ENCODE results near the gene GATA6. TPM values are rescaled to one million over a fixed set of nuclear protein-coding genes. Genes with fewer than 3 reads are reported as not detected.

The GATA6 gene
- total and polyA plus RNA-seq, 2 of the 13 experiments (the other 11 are each of a cell fraction or from before 2014, with no cell fraction given) = 0.84 to 3.2 TPM

GRCh38 chr18:22167091-22167470 is 2.3 kb upstream of the GATA6 start:
- ChIA-PET CTCF (ENCODE audit: low intra/inter-chr PET ratio, low total read pairs) (no interaction called here), POLR2A (no interaction called here)
- no peak overlapping the region for H2AFZ ChIP-seq (ENCODE audit: low read length)
- no peak for TF ChIP-seq ZFP91 (CRISPR knock-in tag; IDR thresholded peaks at IDR 0.05; ENCODE audit: borderline replicate concordance)
- TF ChIP-seq EHMT2 (IDR thresholded peaks at IDR 0.05; ENCODE audit: borderline replicate concordance, low read depth, low read length) = no peak
- TF ChIP-seq KLF6 (CRISPR knock-in tag; IDR thresholded peaks at IDR 0.05) = no peak
- no peak for TF ChIP-seq ZZZ3 (CRISPR knock-in tag; IDR thresholded peaks at IDR 0.05; ENCODE audit: borderline replicate concordance)
- TF ChIP-seq CCAR2 (optimal IDR thresholded peaks at IDR 0.05; ENCODE audit: low read depth, low read length) = no peak
- peak; percentile 19 for TF ChIP-seq HNRNPLL (IDR thresholded peaks at IDR 0.05; ENCODE audit: low read depth, low read length, poor library complexity, severe bottlenecking)
- no peak for TF ChIP-seq ARNT (IDR thresholded peaks at IDR 0.05)
- TF ChIP-seq MED1 (CRISPR knock-in tag; IDR thresholded peaks at IDR 0.05) = no peak
- no peak overlapping the region for H3K4me2 ChIP-seq (ENCODE audit: low read depth, low read length)
- H3K9me3 ChIP-seq (ENCODE audit: low read length) = no peaks in the 10 kb centered on the region
- no TSS peak for BruUV-seq (replicated peaks)
- H4K20me1 ChIP-seq (ENCODE audit: insufficient read depth, low read length) = no peaks in the 10 kb centered on the region
- H3K27ac ChIP-seq (ENCODE audit: extremely low read length, insufficient read depth, low read length) = no peak overlapping the region
- H3K4me1 ChIP-seq (ENCODE audit: insufficient read depth, low read length) = peaks cover 20% of the 10 kb centered on the region
- peaks cover 0 to 47% of the 10 kb centered on the region in 2 experiments; a peak in 3 of 5 replicates for H3K27me3 ChIP-seq (ENCODE audit: control insufficient read depth in 1 of 2, insufficient read depth in 2 of 2, low read length in 2 of 2)
- FAIRE-seq = no peak
- intact Hi-C loops (cut with micrococcal nuclease; ENCODE audit: unreplicated experiment) = loop anchor here (10.0 kb wide), 1 partner anchor 48 kb away; no protein-coding TSS in a partner anchor
- H3K36me3 ChIP-seq (replicated peaks in 1 of 2; ENCODE audit: control insufficient read depth in 1 of 2, insufficient read depth in 2 of 2, low read length in 2 of 2) = no peaks in the 10 kb centered on the region
- in situ Hi-C loops (cut with HindIII; ENCODE audit: extremely low pct_ligation_motif_present, low pct_unique_long_range_greater_than_20kb) = loop anchor here (10.0 kb wide), 1 partner anchor 182 kb away; no protein-coding TSS in a partner anchor
- H3K4me3 ChIP-seq (replicated peaks in 1 of 3; ENCODE audit: insufficient read depth in 1 of 3, low read depth in 2 of 3, low read length in 3 of 3) = no peak overlapping the region
- H3K9ac ChIP-seq (ENCODE audit: insufficient read depth, low read depth, low read length) = no peak overlapping the region
- no peaks in the 10 kb centered on the region for H3K79me2 ChIP-seq (ENCODE audit: insufficient read depth, low read length)
- 9% methylated on average over 21 of the region's 25 CpGs for WGBS (ENCODE audit: low lambda C conversion rate)
- no peak for DNase-seq (ENCODE audit: low spot score)
- ATAC-seq = no peak
